ENCODE data around the gene URM1. TPM values are rescaled to one million over a fixed set of nuclear protein-coding genes. Genes with fewer than 3 reads are reported as not detected.
"Not testable (repeated sequence)": the region's sequence is repeated elsewhere in the genome, so short reads cannot be mapped to it uniquely, and the experiment has no call there.

The URM1 gene
- total and polyA plus RNA-seq, 2 donors = 37.9 to 46.7 TPM

DNA sequence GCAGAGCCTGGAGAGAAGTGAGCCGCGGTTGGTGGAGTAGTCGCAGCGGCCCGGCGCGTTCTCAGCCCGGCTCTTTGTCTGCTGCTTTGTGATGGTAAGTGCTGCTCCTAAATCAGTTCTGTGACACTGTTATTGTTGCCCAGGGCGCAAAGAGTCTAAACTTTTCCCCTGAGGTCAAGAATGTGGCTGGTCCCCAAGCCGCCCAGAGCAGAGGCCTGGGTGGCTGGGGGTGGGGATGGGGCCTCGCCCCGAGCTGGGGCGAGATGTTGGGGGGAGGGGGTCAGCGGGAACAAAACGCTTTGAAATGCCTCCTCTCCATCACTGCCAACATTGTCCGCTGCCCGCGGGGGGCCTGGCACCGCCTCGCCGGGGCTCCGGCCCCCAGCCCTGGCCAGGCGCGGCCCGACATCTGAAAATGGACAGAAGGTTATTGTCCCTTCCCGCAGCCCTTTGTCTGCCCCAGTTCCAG lies 37.8 kb downstream of the URM1 start:
- no peak for DNase-seq (ENCODE audit: low read depth in 6 of 9, low spot score in 9 of 9)
- Histone ChIP-seq H3K27me3 (ENCODE audit: control insufficient read depth in 2 of 2, insufficient read depth in 1 of 2, low read length in 1 of 2) (peaks cover 25 to 90% of the 10 kb centered on the region in 2 donors), H3K27ac (ENCODE audit: low read depth in 1 of 2, low read length in 1 of 2) (no peak overlapping the region), H3K36me3 (ENCODE audit: control insufficient read depth in 2 of 2, insufficient read depth in 2 of 2, low read length in 1 of 2) (no peaks in the 10 kb centered on the region), H3K9me3 (ENCODE audit: control insufficient read depth in 2 of 2, insufficient read depth in 1 of 2, low read length in 1 of 2) (peaks cover 0 to 4% of the 10 kb centered on the region in 2 donors), H3K4me1 (ENCODE audit: control insufficient read depth in 2 of 2, insufficient read depth in 2 of 2, low read length in 2 of 2) (no peaks in the 10 kb centered on the region), H3K4me3 (ENCODE audit: low read length in 2 of 2) (no peak overlapping the region)
- 32% methylated on average over 26 of the region's 26 CpGs for WGBS

- Histone ChIP-seq H3K36me3 (ENCODE audit: control insufficient read depth in 2 of 2, insufficient read depth in 2 of 2, low read length in 1 of 2) (no peaks in the 10 kb centered on the region), H3K27ac (ENCODE audit: low read depth in 1 of 2, low read length in 1 of 2) (no peak overlapping the region), H3K4me1 (ENCODE audit: control insufficient read depth in 2 of 2, insufficient read depth in 2 of 2, low read length in 2 of 2) (no peaks in the 10 kb centered on the region), H3K27me3 (ENCODE audit: control insufficient read depth in 2 of 2, insufficient read depth in 1 of 2, low read length in 1 of 2) (peaks cover 25 to 91% of the 10 kb centered on the region in 2 donors), H3K9me3 (ENCODE audit: control insufficient read depth in 2 of 2, insufficient read depth in 1 of 2, low read length in 1 of 2) (peaks cover 0 to 4% of the 10 kb centered on the region in 2 donors), H3K4me3 (ENCODE audit: low read length in 2 of 2) (no peak overlapping the region)
- 62% methylated on average over 8 of the region's 8 CpGs for WGBS
- no peak for DNase-seq (ENCODE audit: low read depth in 6 of 9, low spot score in 9 of 9)
Observed at GRCh38 chr9:128409450-128409849, 38.3 kb downstream of the URM1 start.

GRCh38 chr9:128409978-128410377 lies 38.8 kb downstream of the URM1 start:
- Histone ChIP-seq H3K36me3 (ENCODE audit: control insufficient read depth in 2 of 2, insufficient read depth in 2 of 2, low read length in 1 of 2) (no peaks in the 10 kb centered on the region), H3K4me3 (ENCODE audit: low read length in 2 of 2) (no peak overlapping the region), H3K4me1 (ENCODE audit: control insufficient read depth in 2 of 2, insufficient read depth in 2 of 2, low read length in 2 of 2) (no peaks in the 10 kb centered on the region), H3K27me3 (ENCODE audit: control insufficient read depth in 2 of 2, insufficient read depth in 1 of 2, low read length in 1 of 2) (peaks cover 25 to 93% of the 10 kb centered on the region in 2 donors), H3K27ac (ENCODE audit: low read depth in 1 of 2, low read length in 1 of 2) (no peak overlapping the region), H3K9me3 (ENCODE audit: control insufficient read depth in 2 of 2, insufficient read depth in 1 of 2, low read length in 1 of 2) (peaks cover 0 to 4% of the 10 kb centered on the region in 2 donors)
- WGBS = 44% methylated on average over 6 of the region's 6 CpGs
- no peak for DNase-seq (ENCODE audit: low read depth in 6 of 9, low spot score in 9 of 9)

DNA sequence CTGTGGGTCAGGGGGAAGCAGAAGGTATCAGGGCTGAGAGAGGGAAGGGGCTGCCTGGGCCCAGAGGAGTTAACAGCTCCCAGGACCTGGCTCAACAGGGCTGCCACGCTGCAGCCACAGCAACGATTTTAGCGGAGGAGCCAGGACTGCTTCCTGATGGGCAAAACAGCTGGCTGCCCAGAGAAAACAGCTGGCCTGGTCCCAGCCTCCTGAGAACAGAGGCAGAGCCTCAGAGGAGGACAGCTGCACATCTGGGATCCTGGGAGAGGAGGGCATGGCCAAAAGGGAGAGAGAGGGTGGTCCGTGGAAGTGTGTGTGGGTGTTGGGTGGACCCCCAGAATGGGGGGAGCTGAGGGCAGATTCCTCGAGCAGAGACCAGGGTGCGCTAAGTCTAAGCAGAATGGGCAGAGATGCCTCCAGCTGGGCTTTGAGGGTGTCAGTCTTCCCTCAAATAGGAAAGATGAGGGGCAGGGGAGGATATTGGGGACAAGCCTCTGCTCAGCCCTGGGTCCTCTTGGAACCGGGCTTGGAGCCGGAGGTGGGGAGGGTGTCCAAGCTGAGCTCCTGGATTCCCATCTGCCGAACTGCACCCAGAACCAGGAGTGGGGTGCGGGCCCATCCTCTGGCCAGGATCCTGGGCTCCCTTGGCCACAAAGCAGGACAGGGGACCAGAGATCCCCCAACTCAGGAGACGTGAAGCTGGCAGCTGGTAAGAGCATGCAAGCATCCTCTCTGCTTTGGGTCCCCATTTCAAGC lies 40.4 kb downstream of the URM1 start:
- DNase-seq (ENCODE audit: low read depth in 6 of 9, low spot score in 9 of 9) = no peak
- Histone ChIP-seq H3K27ac (ENCODE audit: low read depth in 1 of 2, low read length in 1 of 2) (no peak overlapping the region), H3K4me3 (ENCODE audit: low read length in 2 of 2) (no peak overlapping the region), H3K36me3 (ENCODE audit: control insufficient read depth in 2 of 2, insufficient read depth in 2 of 2, low read length in 1 of 2) (no peaks in the 10 kb centered on the region), H3K9me3 (ENCODE audit: control insufficient read depth in 2 of 2, insufficient read depth in 1 of 2, low read length in 1 of 2) (peaks cover 0 to 4% of the 10 kb centered on the region in 2 donors), H3K27me3 (ENCODE audit: control insufficient read depth in 2 of 2, insufficient read depth in 1 of 2, low read length in 1 of 2) (peaks cover 24 to 91% of the 10 kb centered on the region in 2 donors), H3K4me1 (ENCODE audit: control insufficient read depth in 2 of 2, insufficient read depth in 2 of 2, low read length in 2 of 2) (no peaks in the 10 kb centered on the region)
- 67% methylated on average over 11 of the region's 11 CpGs for WGBS

DNA sequence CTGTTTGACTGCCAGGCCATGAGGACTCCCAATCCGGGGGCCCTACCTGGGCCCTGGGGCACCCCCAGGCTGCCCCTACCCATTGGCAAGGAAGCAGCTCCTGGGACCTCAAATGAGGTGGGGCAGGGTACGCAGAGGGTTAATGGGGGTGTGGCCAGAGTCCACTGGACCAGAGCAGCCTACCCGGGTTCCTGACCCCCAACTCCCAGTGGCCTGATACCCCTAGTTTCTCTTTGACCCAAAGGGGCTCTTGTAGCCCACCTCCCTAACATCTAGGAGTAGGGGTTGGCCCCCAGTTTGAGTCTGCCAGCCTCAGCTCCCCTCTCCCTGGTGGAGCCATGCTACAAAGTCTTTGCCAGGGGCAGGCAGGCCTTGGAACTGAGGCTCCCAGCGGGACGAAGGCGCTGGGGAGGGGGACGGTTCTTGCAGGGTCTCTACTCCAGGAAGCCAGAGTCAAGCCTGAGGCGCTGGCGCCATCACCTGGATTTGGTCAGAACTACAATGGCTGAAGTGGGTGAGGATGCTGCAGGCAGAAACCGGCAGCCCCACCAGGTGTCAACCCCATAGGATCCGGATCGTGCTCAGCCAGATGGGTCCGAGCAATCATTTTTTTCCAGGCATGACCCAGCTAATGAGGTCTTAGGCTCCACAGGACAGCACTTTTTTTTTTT lies 41.1 kb downstream of the URM1 start:
- H3K9me3 ChIP-seq (ENCODE audit: control insufficient read depth in 2 of 2, insufficient read depth in 1 of 2, low read length in 1 of 2) = peaks cover 0 to 4% of the 10 kb centered on the region in 2 donors
- H3K4me1 ChIP-seq (ENCODE audit: control insufficient read depth in 2 of 2, insufficient read depth in 2 of 2, low read length in 2 of 2) = no peaks in the 10 kb centered on the region
- H3K4me3 ChIP-seq (ENCODE audit: low read length in 2 of 2) = no peak overlapping the region
- H3K27ac ChIP-seq (ENCODE audit: low read depth in 1 of 2, low read length in 1 of 2) = no peak overlapping the region
- 16% methylated on average over 13 of the region's 13 CpGs for WGBS
- peak in 4 of 9 donors; percentile 6 to 52 (median 31) for DNase-seq (ENCODE audit: low read depth in 6 of 9, low spot score in 9 of 9)
- H3K36me3 ChIP-seq (ENCODE audit: control insufficient read depth in 2 of 2, insufficient read depth in 2 of 2, low read length in 1 of 2) = no peaks in the 10 kb centered on the region
- peaks cover 23 to 91% of the 10 kb centered on the region in 2 donors for H3K27me3 ChIP-seq (ENCODE audit: control insufficient read depth in 2 of 2, insufficient read depth in 1 of 2, low read length in 1 of 2)

DNA sequence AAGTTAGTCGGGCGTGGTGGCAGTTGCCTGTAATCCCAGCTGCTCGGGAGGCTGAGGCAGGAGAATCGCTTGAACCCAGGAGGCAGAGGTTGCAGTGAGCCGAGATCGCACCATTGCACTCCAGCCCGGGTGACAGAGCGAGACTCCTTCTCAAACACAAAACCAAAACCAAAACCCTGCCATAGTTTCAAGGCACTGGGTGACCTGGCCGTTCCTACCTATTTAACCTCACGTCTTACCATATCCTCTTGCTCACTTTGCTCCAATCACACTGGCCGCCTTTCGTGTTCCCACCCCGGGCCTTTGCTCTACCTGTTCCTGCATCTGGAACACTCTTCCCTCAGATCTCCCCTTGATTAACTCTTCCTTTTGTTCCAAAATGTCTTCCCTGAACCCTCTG lies 42.6 kb downstream of the URM1 start:
- H3K27me3 ChIP-seq (ENCODE audit: control insufficient read depth in 2 of 2, insufficient read depth in 1 of 2, low read length in 1 of 2) = peaks cover 17 to 92% of the 10 kb centered on the region in 2 donors
- H3K4me3 ChIP-seq (ENCODE audit: low read length in 2 of 2); H3K9me3 ChIP-seq (ENCODE audit: control insufficient read depth in 2 of 2, insufficient read depth in 1 of 2, low read length in 1 of 2); H3K36me3 ChIP-seq (ENCODE audit: control insufficient read depth in 2 of 2, insufficient read depth in 2 of 2, low read length in 1 of 2); H3K4me1 ChIP-seq (ENCODE audit: control insufficient read depth in 2 of 2, insufficient read depth in 2 of 2, low read length in 2 of 2); DNase-seq (ENCODE audit: low read depth in 6 of 9, low spot score in 9 of 9); H3K27ac ChIP-seq (ENCODE audit: low read depth in 1 of 2, low read length in 1 of 2): not testable (repeated sequence)
- 92% methylated on average over 13 of the region's 13 CpGs for WGBS

DNA sequence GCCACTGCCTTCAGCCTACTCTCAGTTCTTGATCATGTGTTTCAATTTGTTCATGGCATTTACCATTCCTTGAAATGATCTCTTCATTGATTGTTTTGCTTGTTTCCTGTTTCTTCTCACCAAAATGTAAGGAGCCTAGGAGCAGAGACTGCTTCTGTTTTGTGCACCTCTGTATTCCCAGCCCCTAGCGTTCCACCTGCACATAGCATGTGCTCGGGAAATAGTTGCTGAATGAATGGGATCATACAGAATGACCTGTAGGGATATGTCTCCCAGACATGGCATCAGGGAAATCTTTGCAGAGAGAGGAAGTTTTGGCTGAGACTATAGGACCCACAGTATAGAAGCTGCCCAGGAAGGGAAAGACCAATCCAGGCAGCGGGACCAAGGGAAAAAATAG lies 43.3 kb downstream of the URM1 start:
- H3K27ac ChIP-seq (ENCODE audit: low read depth in 1 of 2, low read length in 1 of 2) = no peak overlapping the region
- no peak overlapping the region for H3K4me3 ChIP-seq (ENCODE audit: low read length in 2 of 2)
- peaks cover 0 to 6% of the 10 kb centered on the region in 2 donors for H3K4me1 ChIP-seq (ENCODE audit: control insufficient read depth in 2 of 2, insufficient read depth in 2 of 2, low read length in 2 of 2)
- H3K27me3 ChIP-seq (ENCODE audit: control insufficient read depth in 2 of 2, insufficient read depth in 1 of 2, low read length in 1 of 2) = peaks cover 13 to 92% of the 10 kb centered on the region in 2 donors
- 74% methylated on average over 3 of the region's 3 CpGs for WGBS
- DNase-seq (ENCODE audit: low read depth in 6 of 9, low spot score in 9 of 9) = no peak
- H3K9me3 ChIP-seq (ENCODE audit: control insufficient read depth in 2 of 2, insufficient read depth in 1 of 2, low read length in 1 of 2) = peaks cover 0 to 5% of the 10 kb centered on the region in 2 donors
- no peaks in the 10 kb centered on the region for H3K36me3 ChIP-seq (ENCODE audit: control insufficient read depth in 2 of 2, insufficient read depth in 2 of 2, low read length in 1 of 2)

- no peak for DNase-seq (ENCODE audit: low read depth in 6 of 9, low spot score in 9 of 9)
- no peaks in the 10 kb centered on the region for H3K36me3 ChIP-seq (ENCODE audit: control insufficient read depth in 2 of 2, insufficient read depth in 2 of 2, low read length in 1 of 2)
- peaks cover 15 to 92% of the 10 kb centered on the region in 2 donors for H3K27me3 ChIP-seq (ENCODE audit: control insufficient read depth in 2 of 2, insufficient read depth in 1 of 2, low read length in 1 of 2)
- H3K4me1 ChIP-seq (ENCODE audit: control insufficient read depth in 2 of 2, insufficient read depth in 2 of 2, low read length in 2 of 2) = peaks cover 3 to 11% of the 10 kb centered on the region in 2 donors
- H3K9me3 ChIP-seq (ENCODE audit: control insufficient read depth in 2 of 2, insufficient read depth in 1 of 2, low read length in 1 of 2) = peaks cover 0 to 8% of the 10 kb centered on the region in 2 donors
- WGBS = 85% methylated on average over 2 of the region's 2 CpGs
- H3K4me3 ChIP-seq (ENCODE audit: low read length in 2 of 2) = no peak overlapping the region
- no peak overlapping the region for H3K27ac ChIP-seq (ENCODE audit: low read depth in 1 of 2, low read length in 1 of 2)
Observed at GRCh38 chr9:128415281-128415680, 44.1 kb downstream of the URM1 start.

DNA sequence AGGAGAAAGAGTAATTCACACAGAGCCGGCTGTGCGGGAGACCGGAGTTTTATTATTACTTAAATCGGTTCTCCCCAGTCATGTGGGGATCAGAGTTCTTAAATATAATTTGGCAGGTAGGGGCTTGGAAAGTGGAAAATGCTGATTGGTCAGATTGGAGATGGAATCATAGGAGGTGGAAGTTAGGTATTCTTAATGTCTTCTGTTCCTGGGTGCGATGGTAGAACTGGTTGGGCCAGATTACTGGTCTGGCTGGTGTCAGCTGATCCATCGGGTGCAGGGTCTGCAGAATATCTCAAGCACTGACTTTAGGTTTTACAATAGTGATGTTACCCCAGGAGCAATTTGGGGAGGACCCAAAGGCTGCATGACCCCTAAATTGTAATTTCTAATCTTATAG lies 44.8 kb downstream of the URM1 start:
- 79% methylated on average over 6 of the region's 6 CpGs for WGBS
- H3K4me1 ChIP-seq (ENCODE audit: control insufficient read depth in 2 of 2, insufficient read depth in 2 of 2, low read length in 2 of 2) = peaks cover 3 to 14% of the 10 kb centered on the region in 2 donors
- no peak overlapping the region for H3K4me3 ChIP-seq (ENCODE audit: low read length in 2 of 2)
- peaks cover 0 to 8% of the 10 kb centered on the region in 2 donors for H3K9me3 ChIP-seq (ENCODE audit: control insufficient read depth in 2 of 2, insufficient read depth in 1 of 2, low read length in 1 of 2)
- H3K27ac ChIP-seq (ENCODE audit: low read depth in 1 of 2, low read length in 1 of 2) = no peak overlapping the region
- H3K36me3 ChIP-seq (ENCODE audit: control insufficient read depth in 2 of 2, insufficient read depth in 2 of 2, low read length in 1 of 2) = no peaks in the 10 kb centered on the region
- peaks cover 22 to 91% of the 10 kb centered on the region in 2 donors for H3K27me3 ChIP-seq (ENCODE audit: control insufficient read depth in 2 of 2, insufficient read depth in 1 of 2, low read length in 1 of 2)
- no peak for DNase-seq (ENCODE audit: low read depth in 6 of 9, low spot score in 9 of 9)
